Gastrocnemius medialis (tissue), 4 donors: Measurements from ENCODE around the gene DCD. TPM values are rescaled to one million over a fixed set of nuclear protein-coding genes. Genes with fewer than 3 reads are reported as not detected.
"Not testable (repeated sequence)": the region's sequence is repeated elsewhere in the genome, so short reads cannot be mapped to it uniquely, and the experiment has no call there.

Experiments
- ATAC-seq, 2 donors: fragments of 150-250 bp; one replicate each; pipeline ENCODE4 v1.9.1; 2016
- DNase-seq, 2 donors: peaks; one replicate each; pipeline ENCODE4 v3.0.0-alpha.2; 2019
- H3K27ac ChIP-seq, 4 donors: fragments of 200-600 bp; sonication (generic); 1 replicate in 1 of 4; 2 replicates in 3 of 4; pipeline ENCODE4 v1.5.1; 2016 to 2018; ENCODE audit warnings: mild to moderate bottlenecking in 2 of 4, moderate library complexity in 1 of 4
- H3K27me3 ChIP-seq, 3 donors: fragments of 200-600 bp; sonication (generic) in 2 of 3; 1 replicate in 1 of 3; 2 replicates in 2 of 3; pipeline versions ENCODE4 v1.5.1 to v1.6.0; 2016 to 2019; ENCODE audit warnings: mild to moderate bottlenecking in 1 of 3, moderate library complexity in 1 of 3
- H3K36me3 ChIP-seq, 2 donors: fragments of 200-600 bp; sonication (generic) in 1 of 2; one replicate each; pipeline ENCODE4 v1.5.1; 2017 to 2018
- H3K4me1 ChIP-seq, 2 donors: fragments of 200-600 bp; sonication (generic) in 1 of 2; one replicate each; pipeline ENCODE4 v1.5.1; 2016 to 2017; ENCODE audit warnings: mild to moderate bottlenecking in 2 of 2
- H3K4me3 ChIP-seq, 4 donors: fragments of 200-600 bp; sonication (generic) in 3 of 4; 1 replicate in 1 of 4; 2 replicates in 3 of 4; pipeline ENCODE4 v1.5.1; 2016 to 2019; ENCODE audit warnings: mild to moderate bottlenecking in 2 of 4
- H3K9me3 ChIP-seq, 3 donors: fragments of 200-600 bp; sonication (generic) in 2 of 3; 1 replicate in 1 of 3; 2 replicates in 2 of 3; pipeline ENCODE4 v1.5.1; 2016 to 2019
- CTCF ChIP-seq, 5 experiments: fragments of 450-650 bp in 3 of 5; fragments of 200-600 bp in 2 of 5; sonication (generic) in 2 of 5; IDR thresholded peaks in 4 of 5; conservative IDR thresholded peaks in 1 of 5; 1 replicate in 4 of 5; 2 replicates in 1 of 5; pipeline ENCODE4 v1.5.1; 2016 to 2019; ENCODE audit warnings: antibody characterized with exemption in 5 of 5, mild to moderate bottlenecking in 3 of 5, moderate library complexity in 3 of 5
- POLR2A ChIP-seq, 2 donors: fragments of 450-650 bp; IDR thresholded peaks; one replicate each; pipeline ENCODE4 v1.6.1; 2017; ENCODE audit warnings: antibody characterized with exemption in 2 of 2, mild to moderate bottlenecking in 2 of 2, moderate library complexity in 2 of 2
- in situ Hi-C, 4 donors: fragments of 200-750 bp; cut with MboI; loops; one replicate each; pipeline versions ENCODE4 v1.15.0 to v1.8.0; 2017; ENCODE audit warnings: low sequenced_read_pairs in 4 of 4
- intact Hi-C: fragments of 100-400 bp; cut with DNase I; formaldehyde crosslinking; loops from one replicate; pipeline ENCODE4 v1.15.1; 2023; ENCODE audit warnings: low total_unique reads
- total RNA-seq, 4 donors: library from RNA; depleted of rRNA; stranded (reverse); fragments of >200 nt; gene quantifications; one replicate each; pipeline versions ENCODE4 v1.1.0 to v1.2.3, GENCODE V29; 2016

Gene DCD
- total RNA-seq, 4 donors from 2014 or later: not detected

- H3K4me3 ChIP-seq: no peak overlapping the region
- peak overlapping the region; percentile 37 to 78 (median 70) for H3K27ac ChIP-seq
- TF ChIP-seq CTCF (IDR thresholded peaks at IDR 0.05 in 4 of 5, conservative IDR thresholded peaks at IDR 0.05 in 1 of 5) (no peak), POLR2A (IDR thresholded peaks at IDR 0.05) (no peak)
- H3K36me3 ChIP-seq: no peaks in the 10 kb centered on the region
- in situ Hi-C loops (no loop called here), intact Hi-C loops (no loop called here)
- peak; percentile 50 to 78 for ATAC-seq
- no peaks in the 10 kb centered on the region for H3K9me3 ChIP-seq
- no peaks in the 10 kb centered on the region for H3K27me3 ChIP-seq
- peaks cover 6 to 23% of the 10 kb centered on the region in 2 donors for H3K4me1 ChIP-seq
- DNase-seq: no peak
These were observed 2.7 kb upstream of the DCD start for GRCh38 chr12:54650889-54651288.

- peak in 1 of 2 donors; percentile 41 for DNase-seq
- H3K9me3 ChIP-seq: no peaks in the 10 kb centered on the region
- in situ Hi-C loops: no loop called here
- H3K4me1 ChIP-seq: peaks cover 6 to 23% of the 10 kb centered on the region in 2 donors
- peak overlapping the region; percentile 37 to 78 (median 70) for H3K27ac ChIP-seq
- no peaks in the 10 kb centered on the region for H3K36me3 ChIP-seq
- intact Hi-C loops: no loop called here
- H3K4me3 ChIP-seq: no peak overlapping the region
- TF ChIP-seq POLR2A (IDR thresholded peaks at IDR 0.05): no peak
- no peak for TF ChIP-seq CTCF (IDR thresholded peaks at IDR 0.05 in 4 of 5, conservative IDR thresholded peaks at IDR 0.05 in 1 of 5)
- H3K27me3 ChIP-seq: no peaks in the 10 kb centered on the region
- ATAC-seq: peak; percentile 93 to 96
These were observed 2.2 kb upstream of the DCD start for GRCh38 chr12:54650409-54650808.

GRCh38 chr12:54649825-54650224, 1.7 kb upstream of the DCD start:
- intact Hi-C loops (no loop called here), in situ Hi-C loops (no loop called here)
- peak overlapping the region; percentile 10 to 78 (median 70) for H3K27ac ChIP-seq
- no peaks in the 10 kb centered on the region for H3K9me3 ChIP-seq
- no peak overlapping the region for H3K4me3 ChIP-seq
- no peaks in the 10 kb centered on the region for H3K27me3 ChIP-seq
- TF ChIP-seq POLR2A (IDR thresholded peaks at IDR 0.05) (no peak), CTCF (IDR thresholded peaks at IDR 0.05 in 4 of 5, conservative IDR thresholded peaks at IDR 0.05 in 1 of 5) (no peak)
- H3K4me1 ChIP-seq: peaks cover 6 to 23% of the 10 kb centered on the region in 2 donors
- H3K36me3 ChIP-seq: no peaks in the 10 kb centered on the region
- ATAC-seq: peak; percentile 87 to 94
- DNase-seq: peak in 1 of 2 donors; percentile 31

- no peaks in the 10 kb centered on the region for H3K9me3 ChIP-seq
- H3K4me1 ChIP-seq: no peaks in the 10 kb centered on the region
- DNase-seq (no peak), ATAC-seq (no peak)
- TF ChIP-seq POLR2A (IDR thresholded peaks at IDR 0.05): no peak
- no peak for TF ChIP-seq CTCF (IDR thresholded peaks at IDR 0.05 in 4 of 5, conservative IDR thresholded peaks at IDR 0.05 in 1 of 5)
- H3K27me3 ChIP-seq: no peaks in the 10 kb centered on the region
- no peaks in the 10 kb centered on the region for H3K36me3 ChIP-seq
- H3K4me3 ChIP-seq: no peak overlapping the region
- no peak overlapping the region for H3K27ac ChIP-seq
- intact Hi-C loops: no loop called here
- in situ Hi-C loops: no loop called here
These were observed 6.6 kb downstream of the DCD start for GRCh38 chr12:54641554-54641953.

GRCh38 chr12:54641089-54641488, 7.1 kb downstream of the DCD start:
- no peaks in the 10 kb centered on the region for H3K27me3 ChIP-seq
- H3K36me3 ChIP-seq: no peaks in the 10 kb centered on the region
- ATAC-seq (no peak), DNase-seq (no peak)
- H3K4me3 ChIP-seq: no peak overlapping the region
- H3K27ac ChIP-seq: no peak overlapping the region
- no peak for TF ChIP-seq POLR2A (IDR thresholded peaks at IDR 0.05)
- TF ChIP-seq CTCF (IDR thresholded peaks at IDR 0.05 in 4 of 5, conservative IDR thresholded peaks at IDR 0.05 in 1 of 5): no peak
- in situ Hi-C loops: no loop called here
- no peaks in the 10 kb centered on the region for H3K4me1 ChIP-seq
- H3K9me3 ChIP-seq: no peaks in the 10 kb centered on the region
- intact Hi-C loops: no loop called here

- ATAC-seq, H3K4me1 ChIP-seq, intact Hi-C loops, in situ Hi-C loops, DNase-seq, H3K27ac ChIP-seq, H3K9me3 ChIP-seq, H3K36me3 ChIP-seq, H3K27me3 ChIP-seq, H3K4me3 ChIP-seq: not testable (repeated sequence)
These were observed 9.1 kb downstream of the DCD start for GRCh38 chr12:54639112-54639511.
